ENCODE results near the gene TRIO.

Gene TRIO

DNA sequence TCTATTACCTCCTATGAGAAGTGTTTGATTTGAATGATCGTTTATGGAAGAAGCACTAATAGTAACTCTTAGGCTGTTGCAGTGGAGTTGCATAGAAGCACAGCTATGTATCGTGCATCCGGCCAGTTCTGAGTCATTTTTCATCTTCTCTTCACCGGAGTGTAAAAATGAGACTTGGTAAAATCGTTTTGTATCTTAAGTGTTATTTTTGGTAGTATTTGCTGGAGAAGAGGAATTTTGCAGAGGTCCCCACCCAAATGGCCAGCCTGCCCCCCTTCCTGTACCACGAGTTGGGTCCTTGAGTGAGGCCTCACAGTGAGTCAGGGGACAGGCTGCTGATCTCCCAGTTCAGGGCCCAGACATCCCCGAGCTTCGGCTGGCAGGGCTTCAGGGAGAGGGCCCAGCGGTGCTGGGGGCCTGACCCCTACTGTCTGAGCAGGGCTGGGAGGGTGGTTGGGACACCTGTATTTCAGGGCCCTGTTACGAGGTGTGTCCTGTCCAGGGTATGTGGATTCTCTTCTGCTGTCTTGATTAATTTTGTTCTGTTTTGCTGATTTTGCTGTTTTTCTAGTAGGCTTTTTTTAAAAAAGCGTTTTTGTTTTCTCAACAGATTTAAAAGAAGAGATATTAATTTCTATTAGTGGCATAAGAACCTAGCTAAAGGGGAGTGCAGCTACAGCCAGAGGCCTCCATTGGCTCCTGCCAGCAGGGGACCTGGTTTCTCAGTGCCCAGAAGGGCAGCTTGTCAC is 210.8 kb downstream of the TRIO start:
- DNase-seq (ENCODE audit: low spot score): no peak
- TF ChIP-seq, protein P1, sequence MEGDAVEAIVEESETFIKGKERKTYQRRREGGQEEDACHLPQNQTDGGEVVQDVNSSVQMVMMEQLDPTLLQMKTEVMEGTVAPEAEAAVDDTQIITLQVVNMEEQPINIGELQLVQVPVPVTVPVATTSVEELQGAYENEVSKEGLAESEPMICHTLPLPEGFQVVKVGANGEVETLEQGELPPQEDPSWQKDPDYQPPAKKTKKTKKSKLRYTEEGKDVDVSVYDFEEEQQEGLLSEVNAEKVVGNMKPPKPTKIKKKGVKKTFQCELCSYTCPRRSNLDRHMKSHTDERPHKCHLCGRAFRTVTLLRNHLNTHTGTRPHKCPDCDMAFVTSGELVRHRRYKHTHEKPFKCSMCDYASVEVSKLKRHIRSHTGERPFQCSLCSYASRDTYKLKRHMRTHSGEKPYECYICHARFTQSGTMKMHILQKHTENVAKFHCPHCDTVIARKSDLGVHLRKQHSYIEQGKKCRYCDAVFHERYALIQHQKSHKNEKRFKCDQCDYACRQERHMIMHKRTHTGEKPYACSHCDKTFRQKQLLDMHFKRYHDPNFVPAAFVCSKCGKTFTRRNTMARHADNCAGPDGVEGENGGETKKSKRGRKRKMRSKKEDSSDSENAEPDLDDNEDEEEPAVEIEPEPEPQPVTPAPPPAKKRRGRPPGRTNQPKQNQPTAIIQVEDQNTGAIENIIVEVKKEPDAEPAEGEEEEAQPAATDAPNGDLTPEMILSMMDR (conservative IDR thresholded peaks at IDR 0.05; ENCODE audit: low read depth): no peak
- POLR2A ChIA-PET (ENCODE audit: low non-redundant PET): no interaction called here
- H3K27ac ChIP-seq: no peak overlapping the region
- CTCF ChIA-PET: interaction anchor here (0.6 kb wide), 1 partner anchor 366 kb away, joined by 6 read pairs; no protein-coding TSS in a partner anchor

DNA sequence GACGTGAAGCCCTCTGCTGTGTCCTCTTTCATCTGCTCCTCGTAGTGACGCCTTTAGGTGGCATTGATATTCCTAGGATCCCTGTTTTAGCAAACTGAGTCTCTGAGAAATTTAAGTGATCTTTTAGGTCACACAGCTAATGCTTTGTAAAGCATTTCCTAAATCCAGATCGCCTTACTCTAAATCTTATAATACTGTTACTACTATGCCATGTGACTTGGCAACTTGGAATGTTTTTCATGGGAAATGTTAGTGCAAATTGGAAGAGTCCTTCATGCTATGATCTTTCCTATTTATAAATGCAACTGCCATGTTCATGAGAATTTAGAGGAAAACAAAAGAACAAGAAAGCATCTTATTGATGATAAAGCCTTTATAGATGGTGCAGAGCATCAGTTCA is 212.2 kb downstream of the TRIO start:
- TF ChIP-seq, protein P1 (conservative IDR thresholded peaks at IDR 0.05; ENCODE audit: low read depth): no peak
- POLR2A ChIA-PET (ENCODE audit: low non-redundant PET): no interaction called here
- no peak overlapping the region for H3K27ac ChIP-seq
- CTCF ChIA-PET: interaction anchor here (1.3 kb wide), 1 partner anchor 294 kb away, joined by 4 read pairs; no protein-coding TSS in a partner anchor
- DNase-seq (ENCODE audit: low spot score): no peak

DNA sequence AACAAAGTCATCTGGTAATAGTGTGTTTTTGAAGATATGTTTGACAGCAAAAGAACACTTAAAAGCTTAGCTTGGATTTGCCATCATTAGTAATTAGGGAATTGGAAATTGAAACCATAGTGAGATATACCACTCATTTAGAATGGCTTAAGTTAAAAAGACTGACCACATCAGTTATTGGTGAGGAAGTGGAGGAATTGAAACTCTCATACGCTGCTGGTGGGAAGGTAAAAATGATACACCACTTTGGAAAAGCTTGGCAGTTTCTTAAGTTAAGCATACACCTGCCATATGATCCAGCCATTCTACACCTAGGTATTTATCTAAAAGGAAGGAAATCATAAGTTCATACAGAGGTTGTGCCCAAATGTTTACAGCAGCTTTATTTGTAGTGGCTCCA is 213.2 kb downstream of the TRIO start:
- ChIA-PET POLR2A (ENCODE audit: low non-redundant PET) (no interaction called here), CTCF (no interaction called here)
- TF ChIP-seq, protein P1 (conservative IDR thresholded peaks at IDR 0.05; ENCODE audit: low read depth): no peak
- no peak overlapping the region for H3K27ac ChIP-seq
- DNase-seq (ENCODE audit: low spot score): no peak

DNA sequence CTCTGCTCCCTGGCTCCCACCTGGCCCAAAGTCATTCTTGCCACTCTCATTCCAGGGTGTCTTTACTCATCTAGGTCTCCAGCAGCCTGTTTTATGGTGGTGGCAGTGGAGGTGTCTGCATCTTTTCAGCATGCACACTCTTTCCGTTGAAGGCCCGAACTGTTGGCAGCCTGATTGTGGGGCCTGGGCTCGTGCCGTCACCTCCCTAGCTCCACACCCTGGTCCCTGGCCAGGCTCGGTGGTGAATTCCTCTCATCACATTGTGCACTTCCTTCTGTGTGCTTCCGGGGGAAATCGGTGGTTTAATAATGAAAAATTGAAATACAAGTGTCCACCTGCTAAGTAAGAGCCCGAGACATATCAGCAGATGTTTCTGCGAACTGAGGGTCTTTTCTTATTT is 214.3 kb downstream of the TRIO start:
- ChIA-PET POLR2A (ENCODE audit: low non-redundant PET) (no interaction called here), CTCF (interaction anchor here (0.7 kb wide), 1 partner anchor 452 kb away, joined by 4 read pairs; no protein-coding TSS in a partner anchor)
- H3K27ac ChIP-seq: no peak overlapping the region
- no peak for DNase-seq (ENCODE audit: low spot score)
- TF ChIP-seq, protein P1 (conservative IDR thresholded peaks at IDR 0.05; ENCODE audit: low read depth): no peak

DNA sequence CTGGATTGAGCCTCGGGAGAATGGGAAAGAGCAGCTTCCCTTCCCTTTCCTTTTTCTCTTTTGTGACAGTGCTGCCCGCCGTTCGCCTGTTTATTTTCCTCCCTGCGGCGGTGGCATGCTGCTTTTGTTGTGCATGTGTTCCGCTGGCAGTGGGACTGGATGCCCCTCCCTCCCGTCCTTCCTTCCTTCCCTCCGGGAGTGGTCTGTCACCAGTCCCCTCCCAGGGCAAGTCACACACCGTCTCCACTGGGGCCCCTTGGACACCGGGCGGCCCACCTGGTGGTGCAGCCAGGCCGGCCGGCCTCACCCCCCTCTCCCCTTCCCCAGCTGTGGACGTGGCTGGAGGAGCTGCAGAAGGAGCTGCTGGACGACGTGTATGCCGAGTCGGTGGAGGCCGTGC is 214.7 kb downstream of the TRIO start:
- POLR2A ChIA-PET (ENCODE audit: low non-redundant PET): no interaction called here

DNA sequence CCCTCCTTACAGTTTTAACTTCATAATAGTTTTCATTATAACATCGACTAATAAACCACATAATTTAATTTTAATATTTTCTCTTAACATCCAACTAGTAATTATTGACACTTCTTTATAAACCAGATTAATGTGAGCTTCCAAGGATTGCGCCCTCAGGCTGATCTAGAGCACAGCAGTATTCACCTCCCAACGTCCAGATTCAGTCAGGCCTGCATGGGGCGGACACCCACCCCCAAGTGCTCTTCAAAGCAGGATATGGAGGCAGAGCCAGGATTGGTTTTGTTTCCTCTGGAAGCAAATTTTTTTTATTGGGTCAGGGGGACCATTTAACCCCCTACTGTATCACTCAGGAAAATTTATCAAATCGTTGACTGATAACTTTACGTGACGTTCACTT is 215.4 kb downstream of the TRIO start:
- CTCF ChIA-PET: no interaction called here
- TF ChIP-seq, protein P1 (conservative IDR thresholded peaks at IDR 0.05; ENCODE audit: low read depth): no peak

More for the DNA sequence above, 214.7 kb downstream of the TRIO start:
- CTCF ChIA-PET: no interaction called here
- TF ChIP-seq, protein P1 (conservative IDR thresholded peaks at IDR 0.05; ENCODE audit: low read depth): no peak
- DNase-seq (ENCODE audit: low spot score): no peak
- H3K27ac ChIP-seq: no peak overlapping the region

More for the DNA sequence above, 215.4 kb downstream of the TRIO start:
- no peak overlapping the region for H3K27ac ChIP-seq
- POLR2A ChIA-PET (ENCODE audit: low non-redundant PET): no interaction called here
- no peak for DNase-seq (ENCODE audit: low spot score)

Measured in RWPE1 (cell line).